Measurements from ENCODE around the gene ADCK1. TPM values are rescaled to one million over a fixed set of nuclear protein-coding genes. Genes with fewer than 3 reads are reported as not detected.

ADCK1 gene
- total and polyA plus RNA-seq, 2 experiments from 2014 or later, result 6.7 to 11.2 TPM

DNA sequence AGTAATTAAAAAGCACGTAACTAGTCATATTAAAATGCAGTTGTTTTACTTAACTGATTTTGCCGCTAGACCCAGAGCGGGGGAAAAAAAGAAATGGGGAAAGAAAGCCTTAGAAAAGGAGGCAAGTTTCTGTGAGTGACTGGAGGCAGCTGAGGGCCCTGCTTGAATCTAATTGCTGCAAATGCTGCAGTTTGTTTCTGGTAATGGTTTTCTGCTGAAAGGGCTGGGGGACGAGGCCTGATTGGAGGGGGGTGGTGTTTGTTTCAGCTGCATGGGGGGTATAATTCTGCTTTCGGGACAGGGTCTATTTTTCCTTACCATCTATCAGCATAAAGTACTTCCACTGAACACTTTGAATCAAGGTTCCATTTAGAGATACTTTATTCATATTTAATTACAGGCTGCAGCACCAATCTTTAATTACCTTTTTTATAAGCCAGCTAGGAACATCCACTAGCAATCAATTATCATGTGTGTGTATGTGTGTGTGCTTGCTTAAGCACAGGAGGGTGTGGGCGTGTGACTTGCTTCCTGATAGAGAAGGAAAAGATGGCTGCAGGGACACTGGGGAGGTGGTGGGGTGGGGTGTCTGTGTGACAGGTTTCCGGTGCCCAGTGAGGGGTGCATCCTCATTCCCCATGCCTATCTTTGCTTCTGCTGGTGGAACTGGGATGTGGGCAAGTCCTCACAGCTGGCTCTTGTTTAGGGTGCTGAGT, 83.4 kb downstream of the ADCK1 start:
- H3K27me3 Mint-ChIP-seq (ENCODE audit: insufficient read depth, low read depth, poor library complexity), result peaks cover 2% of the 10 kb centered on the region
- H3K9me3 Mint-ChIP-seq, result no peaks in the 10 kb centered on the region; the same call in 2 of the 3 replicates
- Histone ChIP-seq H3K27ac (ENCODE audit: low read depth) (no peak overlapping the region), H3K36me3 (ENCODE audit: insufficient read depth) (no peaks in the 10 kb centered on the region), H4K20me1 (replicated peaks; ENCODE audit: insufficient read depth) (no peaks in the 10 kb centered on the region), H3K4me2 (no peak overlapping the region), H3F3A (replicated peaks; ENCODE audit: low read depth) (no peaks in the 10 kb centered on the region), H3K9me2 (ENCODE audit: insufficient read depth) (no peaks in the 10 kb centered on the region), H3K4me3 (no peak overlapping the region), H3K27me3 (ENCODE audit: insufficient read depth) (no peaks in the 10 kb centered on the region), H3K4me1 (ENCODE audit: insufficient read depth) (no peaks in the 10 kb centered on the region), H3K79me2 (replicated peaks; ENCODE audit: insufficient read depth) (no peaks in the 10 kb centered on the region), H2AFZ (no peak overlapping the region)
- peaks cover 5% of the 10 kb centered on the region; the same call in 1 of the 3 replicates for H3K4me1 Mint-ChIP-seq
- peak overlapping the region; percentile 22; the same call in 1 of the 2 replicates for H3K27ac Mint-ChIP-seq
- DNase-seq (ENCODE audit: low spot score) (no peak), ATAC-seq (no peak)
- no peak for TF ChIP-seq ZNF114 (CRISPR knock-in tag; IDR thresholded peaks at IDR 0.05)
- TF ChIP-seq EZH2 (IDR thresholded peaks at IDR 0.05; ENCODE audit: low read depth, unreplicated experiment), result no peak
- no peak for TF ChIP-seq CREB1 (CRISPR knock-in tag; IDR thresholded peaks at IDR 0.05; ENCODE audit: low read depth)
- TF ChIP-seq, protein P1, sequence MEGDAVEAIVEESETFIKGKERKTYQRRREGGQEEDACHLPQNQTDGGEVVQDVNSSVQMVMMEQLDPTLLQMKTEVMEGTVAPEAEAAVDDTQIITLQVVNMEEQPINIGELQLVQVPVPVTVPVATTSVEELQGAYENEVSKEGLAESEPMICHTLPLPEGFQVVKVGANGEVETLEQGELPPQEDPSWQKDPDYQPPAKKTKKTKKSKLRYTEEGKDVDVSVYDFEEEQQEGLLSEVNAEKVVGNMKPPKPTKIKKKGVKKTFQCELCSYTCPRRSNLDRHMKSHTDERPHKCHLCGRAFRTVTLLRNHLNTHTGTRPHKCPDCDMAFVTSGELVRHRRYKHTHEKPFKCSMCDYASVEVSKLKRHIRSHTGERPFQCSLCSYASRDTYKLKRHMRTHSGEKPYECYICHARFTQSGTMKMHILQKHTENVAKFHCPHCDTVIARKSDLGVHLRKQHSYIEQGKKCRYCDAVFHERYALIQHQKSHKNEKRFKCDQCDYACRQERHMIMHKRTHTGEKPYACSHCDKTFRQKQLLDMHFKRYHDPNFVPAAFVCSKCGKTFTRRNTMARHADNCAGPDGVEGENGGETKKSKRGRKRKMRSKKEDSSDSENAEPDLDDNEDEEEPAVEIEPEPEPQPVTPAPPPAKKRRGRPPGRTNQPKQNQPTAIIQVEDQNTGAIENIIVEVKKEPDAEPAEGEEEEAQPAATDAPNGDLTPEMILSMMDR (conservative IDR thresholded peaks at IDR 0.05; ENCODE audit: low read depth in 2 of 2), result no peak
- TF ChIP-seq NANOG (IDR thresholded peaks at IDR 0.05; ENCODE audit: borderline replicate concordance), result no peak
- no peak for TF ChIP-seq ZNF331 (CRISPR knock-in tag; IDR thresholded peaks at IDR 0.05; ENCODE audit: low read depth)
- TF ChIP-seq STAT1 (IDR thresholded peaks at IDR 0.05; ENCODE audit: unreplicated experiment), result no peak
- no peak for TF ChIP-seq EZH2phosphoT487 (IDR thresholded peaks at IDR 0.05; ENCODE audit: unreplicated experiment)
- TF ChIP-seq, protein P2, sequence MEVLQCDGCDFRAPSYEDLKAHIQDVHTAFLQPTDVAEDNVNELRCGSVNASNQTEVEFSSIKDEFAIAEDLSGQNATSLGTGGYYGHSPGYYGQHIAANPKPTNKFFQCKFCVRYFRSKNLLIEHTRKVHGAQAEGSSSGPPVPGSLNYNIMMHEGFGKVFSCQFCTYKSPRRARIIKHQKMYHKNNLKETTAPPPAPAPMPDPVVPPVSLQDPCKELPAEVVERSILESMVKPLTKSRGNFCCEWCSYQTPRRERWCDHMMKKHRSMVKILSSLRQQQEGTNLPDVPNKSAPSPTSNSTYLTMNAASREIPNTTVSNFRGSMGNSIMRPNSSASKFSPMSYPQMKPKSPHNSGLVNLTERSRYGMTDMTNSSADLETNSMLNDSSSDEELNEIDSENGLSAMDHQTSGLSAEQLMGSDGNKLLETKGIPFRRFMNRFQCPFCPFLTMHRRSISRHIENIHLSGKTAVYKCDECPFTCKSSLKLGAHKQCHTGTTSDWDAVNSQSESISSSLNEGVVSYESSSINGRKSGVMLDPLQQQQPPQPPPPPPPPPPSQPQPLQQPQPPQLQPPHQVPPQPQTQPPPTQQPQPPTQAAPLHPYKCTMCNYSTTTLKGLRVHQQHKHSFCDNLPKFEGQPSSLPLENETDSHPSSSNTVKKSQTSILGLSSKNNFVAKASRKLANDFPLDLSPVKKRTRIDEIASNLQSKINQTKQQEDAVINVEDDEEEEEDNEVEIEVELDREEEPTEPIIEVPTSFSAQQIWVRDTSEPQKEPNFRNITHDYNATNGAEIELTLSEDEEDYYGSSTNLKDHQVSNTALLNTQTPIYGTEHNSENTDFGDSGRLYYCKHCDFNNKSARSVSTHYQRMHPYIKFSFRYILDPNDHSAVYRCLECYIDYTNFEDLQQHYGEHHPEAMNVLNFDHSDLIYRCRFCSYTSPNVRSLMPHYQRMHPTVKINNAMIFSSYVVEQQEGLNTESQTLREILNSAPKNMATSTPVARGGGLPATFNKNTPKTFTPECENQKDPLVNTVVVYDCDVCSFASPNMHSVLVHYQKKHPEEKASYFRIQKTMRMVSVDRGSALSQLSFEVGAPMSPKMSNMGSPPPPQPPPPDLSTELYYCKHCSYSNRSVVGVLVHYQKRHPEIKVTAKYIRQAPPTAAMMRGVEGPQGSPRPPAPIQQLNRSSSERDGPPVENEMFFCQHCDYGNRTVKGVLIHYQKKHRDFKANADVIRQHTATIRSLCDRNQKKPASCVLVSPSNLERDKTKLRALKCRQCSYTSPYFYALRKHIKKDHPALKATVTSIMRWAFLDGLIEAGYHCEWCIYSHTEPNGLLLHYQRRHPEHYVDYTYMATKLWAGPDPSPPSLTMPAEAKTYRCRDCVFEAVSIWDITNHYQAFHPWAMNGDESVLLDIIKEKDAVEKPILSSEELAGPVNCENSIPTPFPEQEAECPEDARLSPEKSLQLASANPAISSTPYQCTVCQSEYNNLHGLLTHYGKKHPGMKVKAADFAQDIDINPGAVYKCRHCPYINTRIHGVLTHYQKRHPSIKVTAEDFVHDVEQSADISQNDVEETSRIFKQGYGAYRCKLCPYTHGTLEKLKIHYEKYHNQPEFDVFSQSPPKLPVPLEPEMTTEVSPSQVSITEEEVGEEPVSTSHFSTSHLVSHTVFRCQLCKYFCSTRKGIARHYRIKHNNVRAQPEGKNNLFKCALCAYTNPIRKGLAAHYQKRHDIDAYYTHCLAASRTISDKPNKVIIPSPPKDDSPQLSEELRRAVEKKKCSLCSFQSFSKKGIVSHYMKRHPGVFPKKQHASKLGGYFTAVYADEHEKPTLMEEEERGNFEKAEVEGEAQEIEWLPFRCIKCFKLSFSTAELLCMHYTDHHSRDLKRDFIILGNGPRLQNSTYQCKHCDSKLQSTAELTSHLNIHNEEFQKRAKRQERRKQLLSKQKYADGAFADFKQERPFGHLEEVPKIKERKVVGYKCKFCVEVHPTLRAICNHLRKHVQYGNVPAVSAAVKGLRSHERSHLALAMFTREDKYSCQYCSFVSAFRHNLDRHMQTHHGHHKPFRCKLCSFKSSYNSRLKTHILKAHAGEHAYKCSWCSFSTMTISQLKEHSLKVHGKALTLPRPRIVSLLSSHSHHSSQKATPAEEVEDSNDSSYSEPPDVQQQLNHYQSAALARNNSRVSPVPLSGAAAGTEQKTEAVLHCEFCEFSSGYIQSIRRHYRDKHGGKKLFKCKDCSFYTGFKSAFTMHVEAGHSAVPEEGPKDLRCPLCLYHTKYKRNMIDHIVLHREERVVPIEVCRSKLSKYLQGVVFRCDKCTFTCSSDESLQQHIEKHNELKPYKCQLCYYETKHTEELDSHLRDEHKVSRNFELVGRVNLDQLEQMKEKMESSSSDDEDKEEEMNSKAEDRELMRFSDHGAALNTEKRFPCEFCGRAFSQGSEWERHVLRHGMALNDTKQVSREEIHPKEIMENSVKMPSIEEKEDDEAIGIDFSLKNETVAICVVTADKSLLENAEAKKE (CRISPR knock-in tag; IDR thresholded peaks at IDR 0.05), result no peak
- no peak for TF ChIP-seq POLR2AphosphoS5 (IDR thresholded peaks at IDR 0.05; ENCODE audit: low read depth)
- TF ChIP-seq, protein P3, sequence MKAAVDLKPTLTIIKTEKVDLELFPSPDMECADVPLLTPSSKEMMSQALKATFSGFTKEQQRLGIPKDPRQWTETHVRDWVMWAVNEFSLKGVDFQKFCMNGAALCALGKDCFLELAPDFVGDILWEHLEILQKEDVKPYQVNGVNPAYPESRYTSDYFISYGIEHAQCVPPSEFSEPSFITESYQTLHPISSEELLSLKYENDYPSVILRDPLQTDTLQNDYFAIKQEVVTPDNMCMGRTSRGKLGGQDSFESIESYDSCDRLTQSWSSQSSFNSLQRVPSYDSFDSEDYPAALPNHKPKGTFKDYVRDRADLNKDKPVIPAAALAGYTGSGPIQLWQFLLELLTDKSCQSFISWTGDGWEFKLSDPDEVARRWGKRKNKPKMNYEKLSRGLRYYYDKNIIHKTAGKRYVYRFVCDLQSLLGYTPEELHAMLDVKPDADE (IDR thresholded peaks at IDR 0.05), result no peak
- TF ChIP-seq JUNB (IDR thresholded peaks at IDR 0.05; ENCODE audit: unreplicated experiment), result no peak
- TF ChIP-seq, protein P4, sequence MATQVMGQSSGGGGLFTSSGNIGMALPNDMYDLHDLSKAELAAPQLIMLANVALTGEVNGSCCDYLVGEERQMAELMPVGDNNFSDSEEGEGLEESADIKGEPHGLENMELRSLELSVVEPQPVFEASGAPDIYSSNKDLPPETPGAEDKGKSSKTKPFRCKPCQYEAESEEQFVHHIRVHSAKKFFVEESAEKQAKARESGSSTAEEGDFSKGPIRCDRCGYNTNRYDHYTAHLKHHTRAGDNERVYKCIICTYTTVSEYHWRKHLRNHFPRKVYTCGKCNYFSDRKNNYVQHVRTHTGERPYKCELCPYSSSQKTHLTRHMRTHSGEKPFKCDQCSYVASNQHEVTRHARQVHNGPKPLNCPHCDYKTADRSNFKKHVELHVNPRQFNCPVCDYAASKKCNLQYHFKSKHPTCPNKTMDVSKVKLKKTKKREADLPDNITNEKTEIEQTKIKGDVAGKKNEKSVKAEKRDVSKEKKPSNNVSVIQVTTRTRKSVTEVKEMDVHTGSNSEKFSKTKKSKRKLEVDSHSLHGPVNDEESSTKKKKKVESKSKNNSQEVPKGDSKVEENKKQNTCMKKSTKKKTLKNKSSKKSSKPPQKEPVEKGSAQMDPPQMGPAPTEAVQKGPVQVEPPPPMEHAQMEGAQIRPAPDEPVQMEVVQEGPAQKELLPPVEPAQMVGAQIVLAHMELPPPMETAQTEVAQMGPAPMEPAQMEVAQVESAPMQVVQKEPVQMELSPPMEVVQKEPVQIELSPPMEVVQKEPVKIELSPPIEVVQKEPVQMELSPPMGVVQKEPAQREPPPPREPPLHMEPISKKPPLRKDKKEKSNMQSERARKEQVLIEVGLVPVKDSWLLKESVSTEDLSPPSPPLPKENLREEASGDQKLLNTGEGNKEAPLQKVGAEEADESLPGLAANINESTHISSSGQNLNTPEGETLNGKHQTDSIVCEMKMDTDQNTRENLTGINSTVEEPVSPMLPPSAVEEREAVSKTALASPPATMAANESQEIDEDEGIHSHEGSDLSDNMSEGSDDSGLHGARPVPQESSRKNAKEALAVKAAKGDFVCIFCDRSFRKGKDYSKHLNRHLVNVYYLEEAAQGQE (IDR thresholded peaks at IDR 0.05; ENCODE audit: unreplicated experiment), result no peak
- no peak overlapping the region for H3K4me3 Mint-ChIP-seq
- H3K36me3 Mint-ChIP-seq (ENCODE audit: low read depth), result peaks cover 5% of the 10 kb centered on the region
